WI38 (cell line): ENCODE measurements around the gene FCMR.

Source experiments
- H3K4me3 ChIP-seq: 2 replicates; pipeline ENCODE4 v1.5.1; 2011; ENCODE audit warnings: low read depth, mild to moderate bottlenecking, control low read depth, low read length
- CTCF ChIP-seq: IDR thresholded peaks from 2 replicates; pipeline ENCODE4 v1.5.1; 2012; ENCODE audit warnings: low read depth, mild to moderate bottlenecking, control low read depth, low read length

FCMR gene, protein sequence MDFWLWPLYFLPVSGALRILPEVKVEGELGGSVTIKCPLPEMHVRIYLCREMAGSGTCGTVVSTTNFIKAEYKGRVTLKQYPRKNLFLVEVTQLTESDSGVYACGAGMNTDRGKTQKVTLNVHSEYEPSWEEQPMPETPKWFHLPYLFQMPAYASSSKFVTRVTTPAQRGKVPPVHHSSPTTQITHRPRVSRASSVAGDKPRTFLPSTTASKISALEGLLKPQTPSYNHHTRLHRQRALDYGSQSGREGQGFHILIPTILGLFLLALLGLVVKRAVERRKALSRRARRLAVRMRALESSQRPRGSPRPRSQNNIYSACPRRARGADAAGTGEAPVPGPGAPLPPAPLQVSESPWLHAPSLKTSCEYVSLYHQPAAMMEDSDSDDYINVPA

GRCh38 chr1:206921772-206922265 is at the start of gene FCMR:
FCMR (minus strand) TSS chr1:206921941; CDS start chr1:206921854, 87 bp downstream.
- H3K4me3 ChIP-seq: no peak within 1 kb of the TSS
- TF ChIP-seq CTCF: no peak

- no peak overlapping the region for H3K4me3 ChIP-seq
- TF ChIP-seq CTCF: no peak
Observed at GRCh38 chr1:206971029-206971655, 49.4 kb upstream of the FCMR start.

GRCh38 chr1:206970446-206970845 is 48.7 kb upstream of the FCMR start, which contains the start of gene FCAMR:
FCAMR (minus strand) TSS chr1:206970460; CDS start chr1:206970125, 335 bp downstream.
- no peak within 1 kb of the TSS for H3K4me3 ChIP-seq
- TF ChIP-seq CTCF: no peak

DNA sequence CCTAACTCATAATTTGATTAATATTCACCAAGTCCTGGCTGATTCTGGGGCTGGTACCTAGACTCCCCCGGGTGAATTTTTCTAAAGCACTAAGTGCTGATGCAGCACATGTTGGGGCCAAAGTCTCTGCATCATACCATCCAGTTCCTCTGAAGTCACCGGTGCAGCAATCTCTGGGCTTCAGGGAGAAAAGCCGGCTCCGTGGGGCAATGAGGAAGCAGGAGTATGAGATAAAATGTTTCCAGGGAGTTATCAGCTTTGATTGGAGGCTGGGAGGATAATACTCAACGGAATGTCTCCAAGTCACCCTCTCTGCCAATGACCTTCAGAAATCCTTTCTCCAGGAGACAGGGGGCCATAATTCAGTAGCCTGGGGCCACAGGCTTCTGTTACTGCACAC is 47.3 kb upstream of the FCMR start:
- H3K4me3 ChIP-seq: no peak overlapping the region
- TF ChIP-seq CTCF: no peak

DNA sequence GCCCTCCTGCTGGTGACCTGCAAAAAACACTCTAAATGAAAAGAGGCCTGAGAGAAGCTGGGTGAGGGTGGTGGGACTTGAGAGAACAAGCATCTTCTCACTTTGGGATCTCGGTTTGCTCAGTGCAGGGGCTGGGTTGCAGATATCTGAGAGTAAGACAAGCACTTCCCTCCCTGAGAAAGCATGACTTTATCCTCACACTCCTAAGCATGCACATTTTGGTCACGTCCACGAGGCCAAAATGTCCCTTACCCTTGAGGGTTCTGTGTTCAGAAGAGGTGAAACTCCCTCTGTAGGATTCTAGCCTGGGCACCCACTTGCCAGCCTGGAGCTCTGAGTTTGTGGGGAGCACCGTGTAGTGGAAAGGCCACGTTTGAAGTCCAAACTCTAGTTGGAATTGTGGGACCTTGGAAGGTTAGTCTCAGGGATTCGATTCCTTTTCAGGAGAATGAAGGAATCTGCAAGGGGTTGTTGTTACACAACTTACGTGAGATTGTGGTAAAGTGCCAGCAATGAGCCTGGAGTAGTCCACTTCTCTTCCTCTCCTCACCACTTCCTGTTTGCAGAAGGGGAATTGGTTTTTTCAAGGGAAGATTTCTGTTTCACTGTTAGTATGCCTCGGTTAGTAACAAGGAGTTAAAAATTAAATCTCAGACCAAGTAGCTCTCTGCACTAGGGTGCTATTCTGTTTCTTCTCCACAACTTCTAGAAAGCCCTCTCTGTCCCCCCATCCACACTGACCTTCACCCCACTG is 45.5 kb upstream of the FCMR start:
- no peak overlapping the region for H3K4me3 ChIP-seq
- TF ChIP-seq CTCF: no peak

DNA sequence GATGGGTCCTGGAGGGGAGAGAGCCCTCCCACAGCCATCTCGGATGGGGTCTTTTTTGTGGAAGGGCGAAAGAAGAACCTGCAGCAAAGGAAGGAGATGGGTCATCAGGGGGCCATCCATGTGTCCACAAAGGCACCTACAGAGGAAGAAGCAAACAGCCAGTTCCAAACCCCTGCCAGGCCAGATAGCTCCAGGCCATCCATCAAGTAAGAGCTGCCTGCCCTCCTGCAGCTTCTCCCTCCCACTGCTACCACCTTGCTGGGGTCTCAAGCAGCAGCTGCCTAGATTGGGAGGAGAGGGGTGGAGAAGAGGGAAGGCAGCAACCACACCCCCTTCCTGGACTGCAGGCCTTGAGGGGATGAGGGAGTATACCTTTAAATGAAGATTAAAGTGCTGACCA is 44.0 kb upstream of the FCMR start:
- no peak for TF ChIP-seq CTCF
- H3K4me3 ChIP-seq: no peak overlapping the region
